ENCODE results near the gene TANGO2.

TANGO2 gene

GRCh38 chr22:20110359-20110985 is 89.6 kb downstream of the TANGO2 start:
- DNase-seq: no peak

GRCh38 chr22:20111045-20111688 is 90.3 kb downstream of the TANGO2 start:
- peak; percentile 80 for DNase-seq

GRCh38 chr22:20111689-20112622 is 91.0 kb downstream of the TANGO2 start:
- no peak for DNase-seq

- no peak for DNase-seq
These were observed 92.0 kb downstream of the TANGO2 start for GRCh38 chr22:20112623-20113511.

- no peak for DNase-seq
These were observed 92.8 kb downstream of the TANGO2 start for GRCh38 chr22:20113551-20114310.

- no peak for DNase-seq
These were observed 93.9 kb downstream of the TANGO2 start for GRCh38 chr22:20114506-20115475.

GRCh38 chr22:20115691-20116375 is 94.9 kb downstream of the TANGO2 start, which contains the start of gene RANBP1:
RANBP1 (plus strand) TSS chr22:20116104; CDS start chr22:20116185, 81 bp downstream.
- DNase-seq: no peak

- DNase-seq: no peak
These were observed 95.6 kb downstream of the TANGO2 start for GRCh38 chr22:20116376-20116950.

Measured in hematopoietic multipotent progenitor cell treated with erythropoietin and hydrocortisone succinate and interleukin-3 and kit ligand, for 6 days (in vitro differentiated cells).